Measurements from ENCODE around the gene DNA2.
"Not testable (repeated sequence)": the region's sequence is repeated elsewhere in the genome, so short reads cannot be mapped to it uniquely, and the experiment has no call there.

DNA2 gene

DNA sequence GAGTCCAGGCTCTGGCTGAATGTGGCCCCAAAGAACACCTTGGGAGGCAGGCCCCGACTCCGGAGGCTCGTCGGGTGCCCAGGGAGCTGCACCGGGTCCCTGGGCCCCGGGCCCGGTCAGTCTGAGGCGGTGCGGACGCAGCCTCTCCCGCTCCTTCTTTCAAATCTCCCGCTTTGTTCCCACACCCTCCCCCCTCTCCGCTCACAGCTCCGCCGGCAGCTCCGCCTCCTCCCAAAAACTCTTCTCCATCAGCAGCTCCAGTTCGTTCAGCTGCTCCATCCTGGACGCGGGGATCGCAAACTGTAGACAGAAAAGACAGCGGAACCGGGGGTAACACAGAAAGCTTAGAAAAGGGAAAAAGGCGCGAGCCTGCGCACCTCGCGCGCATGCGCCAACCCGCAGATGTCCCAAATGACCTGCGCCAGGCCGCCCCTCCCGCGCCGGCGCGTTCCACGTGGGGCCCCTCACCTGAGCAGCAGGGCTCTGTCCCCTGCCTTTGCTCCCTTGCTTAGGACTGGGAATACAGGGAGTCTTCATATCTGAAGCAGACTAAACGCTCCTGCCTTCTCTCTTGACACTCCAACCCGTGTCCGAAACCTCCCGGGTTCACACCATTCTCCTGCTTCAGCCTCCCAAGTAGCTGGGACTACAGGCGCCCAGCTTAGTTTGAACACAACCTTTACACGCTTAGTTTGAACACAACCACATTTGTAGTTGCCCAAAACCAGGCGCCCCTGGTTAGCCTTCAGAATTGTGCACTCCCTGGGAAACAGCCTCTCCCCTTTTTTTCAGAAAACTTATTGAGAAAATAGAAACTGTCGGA lies at the start of gene DNA2:
DNA2 (minus strand) TSS at position 388 of the 823 bp plus-strand sequence; CDS start at position 279, 109 bp downstream.
- peak; percentile 38 for DNase-seq (ENCODE audit: low read depth)

GRCh38 chr10:68518609-68519008 lies 46.8 kb upstream of the DNA2 start:
- not testable (repeated sequence) for DNase-seq (ENCODE audit: low read depth)

DNA sequence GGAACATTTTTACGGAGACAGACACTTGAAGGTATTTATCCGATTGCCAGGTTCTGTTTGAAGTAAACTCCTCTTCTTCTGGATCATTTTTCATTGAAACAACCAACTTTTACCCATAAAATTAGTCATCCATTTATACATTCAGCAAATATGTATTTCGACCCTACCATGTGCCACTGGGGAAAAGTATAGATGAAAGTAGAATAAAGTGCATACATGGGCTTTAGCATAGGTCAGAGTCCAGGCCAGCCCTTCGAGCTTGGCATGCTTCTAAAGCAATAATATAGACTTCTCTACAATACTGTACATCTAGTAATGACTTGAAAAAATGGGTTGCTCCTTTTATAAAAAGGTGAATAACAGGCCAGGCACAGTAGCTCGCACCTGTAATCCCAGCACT lies 45.4 kb upstream of the DNA2 start:
- DNase-seq (ENCODE audit: low read depth) = peak; percentile 1

- peak; percentile 37 for DNase-seq (ENCODE audit: low read depth)
Measured at GRCh38 chr10:68516766-68517165, 45.0 kb upstream of the DNA2 start.

- not testable (repeated sequence) for DNase-seq (ENCODE audit: low read depth)
Measured at GRCh38 chr10:68516216-68516615, 44.4 kb upstream of the DNA2 start.

DNA sequence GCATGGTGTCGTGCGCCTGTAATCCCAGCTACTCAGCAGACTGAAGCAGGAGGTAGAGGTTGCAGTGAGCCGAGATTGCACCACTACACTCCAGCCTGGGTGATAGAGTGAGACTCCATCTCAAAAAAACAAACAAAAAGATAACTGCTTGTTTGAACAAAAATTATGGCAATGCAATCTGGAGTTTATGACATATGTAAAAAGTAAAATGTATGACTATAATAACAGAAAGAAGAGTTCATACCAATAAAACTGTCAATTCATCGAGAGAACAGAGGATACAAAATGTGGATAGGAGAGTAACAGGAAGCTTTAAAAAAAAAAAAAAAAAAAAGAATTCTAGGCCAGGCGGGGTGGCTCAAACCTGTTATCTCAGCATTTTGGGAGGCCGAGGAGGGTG lies 36.3 kb upstream of the DNA2 start:
- DNase-seq (ENCODE audit: low read depth) = no peak

- DNase-seq (ENCODE audit: low read depth) = peak; percentile 22
Measured at GRCh38 chr10:68506411-68506810, 34.6 kb upstream of the DNA2 start.

DNA sequence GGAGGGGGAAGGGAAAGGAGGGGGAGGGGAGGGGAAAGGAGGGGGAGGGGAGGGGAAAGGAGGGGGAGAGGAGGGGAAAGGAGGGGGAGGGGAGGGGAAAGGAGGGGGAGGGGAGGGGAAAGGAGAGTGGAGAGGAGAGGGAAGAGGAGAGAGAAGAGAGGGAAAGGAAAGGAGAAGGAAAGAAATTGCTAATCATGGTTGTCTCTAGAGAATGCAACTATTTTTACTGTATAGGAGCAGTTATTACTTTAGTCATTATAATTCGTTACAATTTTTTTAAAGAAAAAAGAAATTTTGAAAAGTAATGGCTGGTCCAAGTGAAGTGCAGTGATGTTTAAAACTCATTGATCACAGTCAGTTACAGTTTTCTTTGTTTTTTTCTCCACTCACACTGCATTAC lies 31.1 kb upstream of the DNA2 start:
- DNase-seq (ENCODE audit: low read depth) = no peak

DNA sequence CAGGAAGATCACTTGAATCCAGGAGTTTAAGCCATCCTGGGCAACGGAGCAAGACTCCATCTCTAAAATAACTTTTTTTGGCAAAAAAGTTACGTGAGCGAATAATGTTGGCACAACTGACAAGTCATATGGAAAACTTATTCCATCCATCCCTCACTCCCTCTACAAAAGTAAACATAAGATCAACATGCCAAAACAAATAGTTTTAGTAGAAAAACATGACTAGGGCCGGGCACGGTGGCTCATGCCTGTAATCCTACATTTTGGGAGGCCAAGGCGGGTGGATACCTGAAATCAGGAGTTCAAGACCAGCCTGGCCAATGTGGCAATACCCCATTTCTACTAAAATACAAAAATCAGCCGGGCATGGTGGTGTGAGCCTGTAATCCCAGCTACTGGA lies 29.9 kb upstream of the DNA2 start:
- no peak for DNase-seq (ENCODE audit: low read depth)

- DNase-seq (ENCODE audit: low read depth) = no peak
Measured at GRCh38 chr10:68499544-68499943, 27.8 kb upstream of the DNA2 start.

GRCh38 chr10:68496072-68496471 lies 24.3 kb upstream of the DNA2 start:
- DNase-seq (ENCODE audit: low read depth) = no peak

GRCh38 chr10:68492118-68492517 lies 20.3 kb upstream of the DNA2 start:
- peak; percentile 68 for DNase-seq (ENCODE audit: low read depth)

GRCh38 chr10:68489919-68490318 lies 18.1 kb upstream of the DNA2 start:
- DNase-seq (ENCODE audit: low read depth) = peak; percentile 64

- DNase-seq (ENCODE audit: low read depth) = no peak
Measured at GRCh38 chr10:68474021-68474420, 2.2 kb upstream of the DNA2 start.

- no peak for DNase-seq (ENCODE audit: low read depth)
Measured at GRCh38 chr10:68471063-68471585, 649 bp downstream of the DNA2 start.

GRCh38 chr10:68470300-68470699 lies 1.5 kb downstream of the DNA2 start:
- no peak for DNase-seq (ENCODE audit: low read depth)

GRCh38 chr10:68469838-68470237 lies 1.9 kb downstream of the DNA2 start:
- no peak for DNase-seq (ENCODE audit: low read depth)

DNA sequence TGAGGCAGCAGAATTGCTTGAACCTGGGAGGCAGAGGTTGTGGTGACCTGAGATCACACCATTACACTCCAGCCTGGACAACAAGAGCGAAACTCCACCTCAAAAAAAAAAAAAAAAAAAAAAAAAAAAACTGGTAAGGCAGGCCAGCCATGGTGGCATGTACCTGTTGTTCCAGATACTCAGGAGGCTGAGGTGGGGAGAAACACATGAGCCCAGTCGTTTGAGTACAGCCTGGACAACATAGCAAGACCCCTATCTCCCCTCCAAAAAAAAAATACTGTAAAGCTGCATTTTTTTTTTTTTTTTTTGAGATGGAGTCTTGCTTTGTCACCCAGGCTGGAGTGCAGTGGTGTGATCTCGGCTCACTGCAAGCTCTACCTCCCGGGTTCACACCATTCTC lies 7.0 kb downstream of the DNA2 start:
- not testable (repeated sequence) for DNase-seq (ENCODE audit: low read depth)

DNA sequence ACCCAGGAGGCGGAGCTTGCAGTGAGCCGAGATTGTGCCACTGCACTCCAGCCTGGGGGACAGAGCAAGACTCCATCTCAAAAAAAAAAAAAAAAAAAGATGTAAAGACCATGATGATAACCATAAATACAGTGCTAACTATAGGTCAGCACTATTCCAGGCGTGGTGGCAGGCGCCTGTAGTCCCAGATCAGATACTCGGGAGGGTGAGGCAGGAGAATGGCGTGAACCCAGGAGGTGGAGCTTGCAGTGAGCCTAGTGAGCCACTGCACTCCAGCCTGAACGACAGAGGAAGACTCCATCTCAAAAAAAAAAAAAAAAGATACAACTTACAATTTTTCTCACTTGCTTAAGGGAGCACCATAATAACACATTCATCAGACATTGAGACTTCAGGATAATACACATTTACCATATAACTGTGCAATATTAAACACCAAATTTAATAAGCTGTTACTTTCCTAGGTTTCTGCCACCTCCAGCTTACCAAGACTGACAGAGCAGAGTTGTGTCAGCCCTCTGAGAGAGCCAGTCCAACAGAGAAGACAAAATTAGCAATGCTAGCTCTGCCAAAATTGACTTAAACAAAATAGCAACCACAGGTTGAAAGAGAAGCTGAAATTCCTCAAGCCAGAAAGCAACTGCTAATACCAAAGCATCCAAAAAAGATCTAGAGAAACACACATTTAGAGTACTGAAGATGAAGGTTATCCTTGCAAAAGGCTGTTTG lies 8.2 kb downstream of the DNA2 start:
- DNase-seq (ENCODE audit: low read depth) = no peak

- DNase-seq (ENCODE audit: low read depth) = no peak
Measured at GRCh38 chr10:68462536-68462935, 9.2 kb downstream of the DNA2 start.

DNA sequence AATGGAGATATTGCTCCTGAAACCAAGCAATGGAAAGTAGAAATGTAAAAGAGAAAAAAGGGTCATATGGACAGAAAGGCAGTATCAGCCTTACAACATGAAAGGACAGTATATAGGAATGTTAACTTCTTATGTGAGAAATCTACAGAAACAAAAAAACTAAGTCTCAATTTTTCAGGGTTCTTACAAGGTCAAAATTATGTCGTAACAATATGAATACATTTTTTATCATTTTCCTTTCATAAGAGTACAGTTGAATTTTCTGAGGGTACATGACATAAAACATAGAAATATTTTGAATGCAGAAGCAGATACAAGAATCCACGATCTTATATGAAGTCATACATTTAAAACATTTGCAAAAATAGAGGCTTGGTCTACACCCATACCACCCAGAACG lies 10.7 kb downstream of the DNA2 start:
- no peak for DNase-seq (ENCODE audit: low read depth)

DNA sequence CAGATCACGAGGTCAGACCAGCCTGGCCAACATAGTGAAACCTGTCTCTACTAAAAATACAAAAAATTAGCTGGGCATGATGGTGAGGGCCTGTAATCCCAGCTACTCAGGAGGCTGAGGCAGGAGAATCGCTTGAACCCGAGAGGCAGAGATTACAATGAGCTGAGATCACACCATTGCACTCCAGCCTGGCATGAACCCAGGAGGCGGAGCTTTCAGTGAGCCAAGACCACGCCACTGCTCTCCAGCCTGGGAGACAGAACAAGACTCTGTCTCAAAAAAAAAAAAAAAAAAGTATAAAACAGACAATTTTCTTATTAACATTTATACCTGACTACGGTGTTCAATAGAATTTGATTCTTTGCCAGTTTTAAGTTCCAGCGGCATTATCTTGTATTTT lies 22.1 kb downstream of the DNA2 start:
- peak; percentile 70 for DNase-seq (ENCODE audit: low read depth)

- DNase-seq (ENCODE audit: low read depth) = no peak
Measured at GRCh38 chr10:68446179-68446578, 25.6 kb downstream of the DNA2 start.
